ENCODE data around the gene ANKMY1.

ANKMY1 gene

GRCh38 chr2:240457223-240458043 lies 100.4 kb downstream of the ANKMY1 start:
- DNase-seq, result no peak

DNA sequence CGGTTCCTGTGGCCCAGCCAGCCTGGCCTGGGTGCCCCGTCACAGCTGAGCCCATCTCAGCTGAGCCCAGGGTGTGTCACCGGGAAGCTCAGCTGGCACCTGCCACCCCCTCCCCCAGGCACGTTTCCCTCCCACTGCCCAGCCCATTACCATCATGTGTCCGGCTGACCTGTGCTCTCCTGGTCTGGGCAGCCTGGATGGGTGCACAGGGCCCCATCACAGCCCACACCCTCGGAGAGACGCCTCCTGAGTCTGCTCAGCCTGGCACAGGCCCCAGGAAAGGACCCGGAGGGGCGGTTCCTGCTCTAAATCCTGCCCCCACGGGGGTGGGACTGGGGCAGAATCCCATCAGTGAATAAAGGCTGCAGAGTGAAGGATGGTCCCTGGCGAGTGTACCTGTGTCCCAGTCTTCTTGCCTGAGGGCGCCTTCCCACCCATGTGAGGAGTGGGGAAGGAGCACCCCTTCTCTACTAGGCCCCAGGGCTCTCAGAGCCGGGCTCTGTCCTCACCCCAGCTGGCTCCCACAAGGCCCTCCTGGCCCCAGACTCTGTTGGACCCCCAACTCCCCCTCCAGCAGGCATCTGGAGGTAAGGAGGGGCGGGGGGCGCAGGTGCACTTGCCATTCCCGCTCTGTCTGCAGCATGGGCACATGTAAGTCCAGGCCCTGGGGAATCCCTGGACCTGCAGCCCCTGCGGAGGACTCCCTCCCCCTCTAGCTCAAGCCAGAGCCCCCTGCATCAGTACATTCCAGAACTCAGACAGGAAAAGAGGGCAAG lies 101.2 kb downstream of the ANKMY1 start:
- no peak for DNase-seq

GRCh38 chr2:240455647-240456446 lies 101.9 kb downstream of the ANKMY1 start:
- no peak for DNase-seq

DNA sequence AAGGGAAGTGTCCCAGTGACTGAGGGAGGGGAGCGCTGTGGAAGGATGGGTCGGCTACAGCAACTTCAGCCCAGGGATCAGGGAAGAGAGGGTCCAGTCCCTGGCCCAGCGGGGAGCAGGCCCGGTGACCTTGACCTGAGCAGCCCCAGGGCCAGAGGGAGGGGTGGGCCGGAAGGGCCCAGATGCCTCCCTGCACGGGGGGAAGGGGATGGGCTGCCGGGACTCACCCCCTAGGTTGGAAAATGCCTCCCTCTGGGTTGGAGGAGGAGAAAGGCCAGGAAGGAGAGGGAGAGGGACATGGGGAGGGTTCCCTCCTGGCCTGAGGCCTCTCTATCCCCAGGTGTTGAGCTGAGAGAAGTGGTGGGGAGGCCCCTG lies 102.5 kb downstream of the ANKMY1 start:
- no peak for DNase-seq

DNA sequence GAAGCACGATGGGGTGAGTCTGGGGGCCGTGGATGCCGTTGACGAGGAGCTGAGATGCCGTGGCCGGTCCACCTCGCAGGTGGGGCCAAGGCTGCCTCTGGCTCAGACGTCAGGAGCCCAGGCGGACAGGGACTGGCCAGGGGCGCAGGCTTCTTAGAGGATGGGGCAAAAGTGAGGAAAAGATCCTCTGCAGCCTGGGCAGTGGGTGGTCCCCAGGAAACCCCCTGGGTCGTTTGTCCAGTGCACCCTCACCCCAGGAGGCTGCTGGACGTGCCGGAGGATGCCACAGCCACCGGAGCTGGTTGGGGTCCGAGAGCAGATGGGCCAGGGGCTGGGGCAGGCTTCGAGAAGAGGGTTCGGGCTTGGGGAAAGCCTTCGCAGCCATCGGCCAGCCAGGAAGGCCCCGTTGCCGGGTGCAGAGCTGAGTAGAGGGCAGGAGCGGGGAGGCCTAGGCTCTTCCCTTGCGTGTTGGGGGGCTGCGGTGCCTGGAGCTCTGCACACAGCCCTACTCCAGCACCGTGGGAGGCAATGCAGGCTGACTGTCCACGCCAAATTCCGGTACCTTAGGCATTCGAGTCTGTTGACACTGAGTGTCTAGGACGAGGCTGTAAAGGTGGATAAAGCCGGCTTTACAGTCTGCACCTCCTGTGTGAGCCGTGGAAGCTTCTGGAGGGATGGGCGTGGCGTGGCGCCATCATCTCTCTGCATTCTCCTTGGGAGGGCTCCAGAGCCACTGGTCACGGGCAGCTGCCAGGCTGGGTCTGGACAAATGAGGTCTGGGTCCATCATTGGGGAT lies 103.5 kb downstream of the ANKMY1 start:
- DNase-seq, result no peak

DNA sequence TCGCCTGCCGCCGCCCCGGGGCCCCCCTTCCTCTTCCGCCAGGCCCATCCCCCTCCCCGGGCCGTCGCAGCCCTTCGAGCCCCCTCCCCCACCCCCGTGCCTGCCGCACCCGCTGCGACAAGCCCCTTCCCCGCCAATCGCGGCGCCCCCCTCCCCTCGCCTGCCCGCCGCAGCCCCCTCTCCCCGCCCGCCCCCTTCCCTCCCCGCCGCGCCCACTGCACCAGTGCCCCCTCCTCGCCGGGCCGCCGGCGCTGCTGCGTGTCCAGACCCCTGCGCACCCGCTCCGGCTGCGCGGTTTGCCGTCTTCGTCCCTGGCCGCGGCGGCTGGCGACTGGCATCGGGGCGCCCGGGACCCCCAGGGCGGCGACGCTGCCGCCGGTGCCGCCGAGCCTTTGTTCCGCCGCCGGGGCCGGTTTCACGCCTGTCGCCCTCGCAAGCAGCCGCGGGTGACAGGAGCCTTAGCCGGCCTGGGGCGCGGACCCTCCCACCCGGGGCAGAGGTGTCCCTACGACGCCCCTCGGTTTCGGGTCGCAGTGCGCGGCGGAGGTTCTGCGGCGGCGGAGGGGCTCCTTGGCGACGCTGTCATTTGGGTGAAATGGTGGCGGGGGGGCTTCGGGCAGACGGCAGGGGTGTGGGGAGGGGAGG lies 104.2 kb downstream of the ANKMY1 start:
- DNase-seq, result no peak

- DNase-seq, result no peak
These were observed 105.1 kb downstream of the ANKMY1 start for GRCh38 chr2:240452462-240453256.

- DNase-seq, result no peak
These were observed 105.9 kb downstream of the ANKMY1 start for GRCh38 chr2:240451791-240452461.

GRCh38 chr2:240451108-240451611 lies 106.6 kb downstream of the ANKMY1 start:
- DNase-seq, result no peak

GRCh38 chr2:240450532-240451107 lies 107.2 kb downstream of the ANKMY1 start:
- no peak for DNase-seq

GRCh38 chr2:240449764-240450531 lies 107.8 kb downstream of the ANKMY1 start:
- no peak for DNase-seq

GRCh38 chr2:240448387-240449274 lies 109.2 kb downstream of the ANKMY1 start:
- no peak for DNase-seq

GRCh38 chr2:240447934-240448333 lies 109.9 kb downstream of the ANKMY1 start:
- DNase-seq, result no peak

DNA sequence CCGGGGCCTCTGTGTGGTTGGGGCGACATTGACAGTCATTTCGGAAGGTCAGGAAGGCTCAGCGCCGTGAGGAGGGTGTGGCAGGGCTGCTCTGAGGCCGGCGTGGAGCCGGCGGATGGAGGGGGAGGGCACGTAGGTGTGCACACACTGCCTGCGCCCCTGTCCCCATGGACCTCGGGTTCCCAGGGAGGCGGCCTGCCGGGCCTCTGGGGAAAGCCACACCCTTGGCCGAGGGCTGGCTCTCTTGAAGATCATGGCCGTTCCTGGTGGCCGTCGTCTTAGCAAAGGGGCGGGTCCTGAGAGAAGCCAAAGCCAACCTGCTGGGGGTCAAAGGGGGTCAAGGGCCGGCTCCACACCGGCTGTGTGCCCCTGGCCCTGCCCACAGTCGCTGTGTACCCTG lies 110.5 kb downstream of the ANKMY1 start:
- no peak for DNase-seq

DNA sequence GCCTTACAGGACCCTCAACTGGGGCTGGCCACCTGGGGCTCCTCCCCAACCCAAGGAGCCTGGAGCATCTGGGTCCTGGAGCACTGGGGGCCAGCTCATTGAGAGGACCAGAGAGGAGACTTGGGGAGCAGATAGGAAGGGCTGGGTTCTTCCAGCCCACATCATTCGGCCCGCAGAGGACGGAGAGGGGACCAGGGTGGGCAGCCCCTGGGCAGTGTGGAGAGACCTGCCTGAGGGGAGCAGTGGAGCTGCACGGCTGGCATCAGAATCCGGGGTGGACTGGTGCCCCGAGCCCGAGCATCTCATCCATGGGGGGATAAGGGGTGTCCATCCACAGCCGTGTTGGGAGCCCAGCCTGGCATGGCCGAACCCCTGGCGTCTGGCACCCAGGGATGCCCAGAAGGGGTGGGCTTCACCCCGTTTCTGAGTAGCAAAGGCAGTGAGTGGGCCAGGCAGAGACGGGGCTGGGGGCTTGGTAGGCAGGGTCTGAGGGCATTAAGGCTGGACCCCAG lies 111.1 kb downstream of the ANKMY1 start:
- no peak for DNase-seq

DNA sequence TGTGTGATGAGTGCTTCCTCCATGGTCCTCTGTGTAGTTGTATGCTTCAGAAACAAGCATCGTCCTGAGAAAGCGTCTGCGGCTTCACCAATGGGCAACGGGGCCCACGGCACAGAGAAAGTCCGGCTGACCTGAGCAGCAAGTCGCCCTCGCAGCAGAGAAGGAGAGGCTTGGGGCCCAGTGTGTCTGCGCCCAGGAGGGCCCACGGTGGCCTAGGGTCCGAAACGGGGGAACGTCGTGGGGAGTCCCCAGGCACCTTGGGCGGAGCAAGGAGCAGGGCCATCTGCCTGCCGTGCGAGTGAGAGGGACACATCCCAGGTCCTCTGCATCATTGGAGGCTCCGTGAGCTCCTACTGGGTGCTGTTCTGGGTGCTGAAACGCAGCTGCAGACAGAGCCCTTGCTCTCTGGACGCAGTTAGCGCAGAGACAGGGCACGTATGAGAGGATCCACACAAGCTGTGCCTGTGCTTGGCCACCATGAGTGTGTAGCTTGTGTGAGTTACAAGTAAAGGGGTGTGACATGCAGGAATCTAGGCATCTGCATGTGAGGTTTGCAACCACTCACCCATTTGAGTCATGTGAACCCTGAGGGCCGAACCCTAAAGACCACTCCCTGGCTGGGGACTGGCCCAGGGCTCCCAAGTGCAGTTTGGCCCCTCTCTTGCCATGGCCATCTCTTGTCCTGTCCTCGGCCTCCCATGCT lies 111.7 kb downstream of the ANKMY1 start:
- no peak for DNase-seq

DNA sequence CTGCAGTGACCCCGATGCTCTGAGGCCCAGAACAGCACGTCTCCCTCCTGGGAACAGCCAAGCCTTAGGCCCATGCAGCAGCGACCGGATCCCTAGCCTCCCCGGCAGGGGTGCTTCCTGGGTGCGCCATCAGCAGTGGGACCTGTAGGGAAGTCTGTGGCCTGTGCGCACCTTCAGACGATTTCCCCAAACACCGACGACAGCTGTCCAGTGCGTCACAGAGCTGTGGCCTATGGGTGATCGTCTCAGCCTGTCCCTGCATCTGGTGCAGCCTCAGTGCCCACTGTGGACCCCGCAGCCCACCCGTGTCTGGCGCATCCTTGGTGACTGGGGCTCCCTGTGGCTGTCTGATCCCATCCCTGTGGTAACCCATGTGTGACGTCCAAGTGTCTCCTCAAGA lies 113.3 kb downstream of the ANKMY1 start:
- no peak for DNase-seq

Measured in stimulated activated naive CD4-positive, alpha-beta T cell treated with Interleukin-2 at 50 U/mL for 16 hours (primary cell).